Colonic mucosa (tissue), 4 donors: Measurements from ENCODE around the gene CNST. TPM values are rescaled to one million over a fixed set of nuclear protein-coding genes. Genes with fewer than 3 reads are reported as not detected.
A peak's percentile ranks its signal among the peaks of the same experiment; 100 is the strongest.

Experiments
- DNase-seq: peaks from one replicate; pipeline ENCODE4 v3.0.0-alpha.2; 2020
- H3K27ac ChIP-seq: fragments of 200-600 bp; one replicate; pipeline ENCODE4 v1.8.0; 2021
- H3K27me3 ChIP-seq: fragments of 200-600 bp; one replicate; pipeline ENCODE4 v1.8.0; 2021
- H3K36me3 ChIP-seq: fragments of 200-600 bp; one replicate; pipeline ENCODE4 v1.8.0; 2021
- H3K4me1 ChIP-seq: fragments of 200-600 bp; one replicate; pipeline ENCODE4 v1.8.0; 2021; ENCODE audit warnings: mild to moderate bottlenecking
- H3K4me3 ChIP-seq: fragments of 200-600 bp; one replicate; pipeline ENCODE4 v1.8.0; 2021
- H3K9ac ChIP-seq, 2 donors: one replicate each; pipeline ENCODE4 v1.7.0; 2013; ENCODE audit warnings: control low read depth in 2 of 2, low read depth in 2 of 2, low read length in 2 of 2
- H3K9me3 ChIP-seq: fragments of 200-600 bp; one replicate; pipeline ENCODE4 v1.8.0; 2021
- intact Hi-C: fragments of 100-400 bp; cut with DNase I; formaldehyde crosslinking; loops from one replicate; pipeline ENCODE4 v1.14.1; 2022
- total RNA-seq, 2 donors: library from RNA; stranded (reverse); fragmentation: NEBNext Ultra II Directional in 1 of 2; extraction: Animal tissue kit (Norgen Biotek cat#: 25700) in 1 of 2; gene quantifications; one replicate each; pipeline ENCODE4 v1.2.1, GENCODE V29; 2021
- TF ChIP-seq, protein P1 (sequence below): fragments of 200-600 bp; IDR thresholded peaks from one replicate; pipeline ENCODE4 v1.8.0; 2022; ENCODE audit warnings: antibody characterized with exemption, mild to moderate bottlenecking
- donor health status: healthy.
- donor health status: DM: no; HTN: no; CAD: no.
- donor health status: DM: no; HTN: no; CAD: no.

The CNST gene
- total RNA-seq, 2 donors from 2014 or later, result 20.9 to 43.1 TPM

DNA sequence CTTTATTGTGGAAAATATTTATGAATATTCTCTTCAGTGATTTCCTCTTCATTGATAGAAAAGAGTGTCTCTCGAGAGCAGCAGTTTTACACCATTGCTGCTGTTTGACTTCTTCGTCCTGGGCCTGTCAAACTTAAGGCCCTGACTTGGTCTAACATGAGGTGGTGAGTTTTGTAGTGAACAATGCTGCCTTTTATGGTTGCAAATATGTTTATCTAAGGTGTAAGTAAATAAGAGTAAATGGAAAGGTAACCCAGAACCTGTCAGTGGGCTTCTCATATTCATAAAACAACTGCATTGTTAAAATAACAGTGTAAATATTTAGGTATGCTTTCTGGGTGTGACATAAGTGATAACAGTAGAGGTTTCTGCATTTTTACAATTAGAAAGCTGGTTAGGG, 95.2 kb downstream of the CNST start:
- DNase-seq, result no peak
- Histone ChIP-seq H3K27me3 (no peaks in the 10 kb centered on the region), H3K4me1 (no peaks in the 10 kb centered on the region), H3K4me3 (no peak overlapping the region), H3K9me3 (no peaks in the 10 kb centered on the region), H3K36me3 (no peaks in the 10 kb centered on the region), H3K9ac (no peak overlapping the region), H3K27ac (no peak overlapping the region)
- intact Hi-C loops, result no loop called here
- TF ChIP-seq, protein P1, sequence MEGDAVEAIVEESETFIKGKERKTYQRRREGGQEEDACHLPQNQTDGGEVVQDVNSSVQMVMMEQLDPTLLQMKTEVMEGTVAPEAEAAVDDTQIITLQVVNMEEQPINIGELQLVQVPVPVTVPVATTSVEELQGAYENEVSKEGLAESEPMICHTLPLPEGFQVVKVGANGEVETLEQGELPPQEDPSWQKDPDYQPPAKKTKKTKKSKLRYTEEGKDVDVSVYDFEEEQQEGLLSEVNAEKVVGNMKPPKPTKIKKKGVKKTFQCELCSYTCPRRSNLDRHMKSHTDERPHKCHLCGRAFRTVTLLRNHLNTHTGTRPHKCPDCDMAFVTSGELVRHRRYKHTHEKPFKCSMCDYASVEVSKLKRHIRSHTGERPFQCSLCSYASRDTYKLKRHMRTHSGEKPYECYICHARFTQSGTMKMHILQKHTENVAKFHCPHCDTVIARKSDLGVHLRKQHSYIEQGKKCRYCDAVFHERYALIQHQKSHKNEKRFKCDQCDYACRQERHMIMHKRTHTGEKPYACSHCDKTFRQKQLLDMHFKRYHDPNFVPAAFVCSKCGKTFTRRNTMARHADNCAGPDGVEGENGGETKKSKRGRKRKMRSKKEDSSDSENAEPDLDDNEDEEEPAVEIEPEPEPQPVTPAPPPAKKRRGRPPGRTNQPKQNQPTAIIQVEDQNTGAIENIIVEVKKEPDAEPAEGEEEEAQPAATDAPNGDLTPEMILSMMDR, result no peak

DNA sequence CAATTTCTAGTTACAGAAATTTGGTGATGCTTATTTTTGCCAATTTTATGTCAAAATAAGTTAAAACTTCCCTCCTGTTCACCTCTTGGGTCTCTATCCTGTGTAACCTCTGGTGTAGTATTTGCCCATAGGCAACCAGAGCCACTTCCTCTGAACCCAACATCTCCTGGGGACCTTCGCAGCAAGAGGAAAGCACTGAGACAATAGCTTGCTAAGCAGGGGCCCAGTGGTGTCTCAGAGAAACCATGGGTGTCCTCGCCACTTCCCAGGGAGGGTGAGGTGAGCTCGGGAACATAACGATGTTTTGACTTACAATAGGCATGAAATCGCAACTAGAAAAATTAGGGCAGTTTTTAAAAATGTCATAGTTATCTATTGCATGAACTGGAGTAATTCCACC, 101.5 kb downstream of the CNST start:
- Histone ChIP-seq H3K27me3 (no peaks in the 10 kb centered on the region), H3K9me3 (no peaks in the 10 kb centered on the region), H3K4me3 (no peak overlapping the region), H3K36me3 (no peaks in the 10 kb centered on the region), H3K9ac (no peak overlapping the region), H3K27ac (no peak overlapping the region), H3K4me1 (no peaks in the 10 kb centered on the region)
- intact Hi-C loops, result no loop called here
- TF ChIP-seq, protein P1, result no peak
- DNase-seq, result no peak

DNA sequence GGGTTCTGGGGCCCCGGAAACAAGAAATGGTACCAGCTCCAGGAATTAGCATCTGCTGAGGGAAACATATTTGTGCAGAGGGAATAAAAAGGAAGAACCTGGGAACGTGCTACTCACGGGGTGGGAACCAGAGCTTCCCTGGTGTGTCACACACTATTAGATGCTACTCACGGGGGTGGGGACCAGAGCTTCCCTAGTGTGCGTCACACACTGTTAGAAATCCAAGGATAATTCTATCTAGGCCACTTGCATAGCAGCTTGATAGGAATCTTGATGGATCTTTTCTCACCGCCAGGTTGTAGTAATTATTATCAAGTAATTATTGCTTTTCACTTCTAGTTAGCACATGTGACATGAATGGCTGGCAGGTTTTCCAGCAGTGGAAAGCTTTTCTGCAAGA, 103.4 kb downstream of the CNST start:
- Histone ChIP-seq H3K9me3 (no peaks in the 10 kb centered on the region), H3K27me3 (no peaks in the 10 kb centered on the region), H3K4me1 (no peaks in the 10 kb centered on the region), H3K4me3 (no peak overlapping the region), H3K27ac (no peak overlapping the region), H3K9ac (no peak overlapping the region), H3K36me3 (no peaks in the 10 kb centered on the region)
- no peak for DNase-seq
- intact Hi-C loops, result no loop called here
- TF ChIP-seq, protein P1, result no peak

DNA sequence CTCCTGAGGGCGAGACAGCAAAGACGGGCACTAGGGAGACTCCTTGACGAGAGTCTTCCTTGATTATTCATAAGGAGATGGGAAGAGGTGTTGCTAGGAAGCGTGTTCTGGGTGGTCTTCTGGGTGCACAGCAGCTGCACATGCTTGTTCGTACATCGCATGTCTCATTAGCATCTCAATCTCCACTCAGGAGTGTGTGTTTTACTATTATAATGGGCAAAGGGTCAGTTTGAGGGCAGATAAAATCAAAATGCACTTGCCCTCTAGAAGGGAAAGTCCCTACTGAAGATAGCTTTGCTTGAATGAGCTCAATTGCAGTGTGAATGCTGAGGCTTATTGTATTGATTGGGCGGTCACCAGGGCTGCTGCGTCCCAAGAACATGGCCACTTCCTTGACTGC, 107.8 kb downstream of the CNST start:
- TF ChIP-seq, protein P1, result no peak
- Histone ChIP-seq H3K4me3 (no peak overlapping the region), H3K9me3 (no peaks in the 10 kb centered on the region), H3K9ac (no peak overlapping the region), H3K36me3 (no peaks in the 10 kb centered on the region), H3K4me1 (no peaks in the 10 kb centered on the region), H3K27ac (no peak overlapping the region), H3K27me3 (no peaks in the 10 kb centered on the region)
- DNase-seq, result no peak
- intact Hi-C loops, result no loop called here

DNA sequence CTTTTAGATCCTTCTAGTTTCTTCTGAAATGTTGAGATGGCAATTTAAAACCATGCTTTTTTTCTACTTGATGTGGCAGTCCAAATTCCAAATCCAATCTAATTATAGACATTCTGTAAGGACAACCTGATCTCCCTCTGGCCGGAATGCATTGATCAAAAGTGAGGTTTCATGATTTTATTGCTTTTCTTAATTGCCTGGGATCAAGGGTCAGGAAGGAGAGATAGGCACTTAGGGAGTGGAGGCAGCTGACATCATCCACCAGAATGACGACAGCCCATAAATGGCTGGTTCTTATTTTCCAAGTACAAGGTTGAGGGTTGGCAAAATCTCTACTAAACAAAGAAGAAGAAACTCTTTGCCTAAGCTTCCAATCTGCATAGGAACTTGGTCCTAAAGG, 111.6 kb downstream of the CNST start:
- TF ChIP-seq, protein P1, result no peak
- H3K4me3 ChIP-seq, result no peak overlapping the region
- H3K9ac ChIP-seq, result peak overlapping the region in 1 of 2 donors; percentile 51
- intact Hi-C loops, result no loop called here
- DNase-seq, result peak; percentile 71
- H3K27me3 ChIP-seq, result no peaks in the 10 kb centered on the region
- no peaks in the 10 kb centered on the region for H3K9me3 ChIP-seq
- H3K4me1 ChIP-seq, result no peaks in the 10 kb centered on the region
- peak overlapping the region; percentile 75 for H3K27ac ChIP-seq
- no peaks in the 10 kb centered on the region for H3K36me3 ChIP-seq
